ENCODE measurements around the gene PTGFRN.
"Not testable (repeated sequence)": the region's sequence is repeated elsewhere in the genome, so short reads cannot be mapped to it uniquely, and the experiment has no call there.

PTGFRN gene

GRCh38 chr1:116874733-116875249 is 34.9 kb upstream of the PTGFRN start:
- 96 to 100% methylated on average over 6 of the region's 6 CpGs for WGBS, 2 experiments (ENCODE audit: insufficient coverage in 2 of 2)
- Histone ChIP-seq H3K36me3 (ENCODE audit: control insufficient read depth, insufficient read depth, low read length) (no peaks in the 10 kb centered on the region), H3K9me3 (ENCODE audit: control insufficient read depth, low read length) (no peaks in the 10 kb centered on the region), H3K27ac (ENCODE audit: low read depth, low read length, severe bottlenecking) (no peak overlapping the region), H3K4me1 (ENCODE audit: control insufficient read depth, insufficient read depth, low read length, poor library complexity, severe bottlenecking) (peaks cover 21% of the 10 kb centered on the region), H3K4me3 (ENCODE audit: extremely low read depth, insufficient read depth, low read length, poor library complexity, severe bottlenecking) (no peak overlapping the region)

DNA sequence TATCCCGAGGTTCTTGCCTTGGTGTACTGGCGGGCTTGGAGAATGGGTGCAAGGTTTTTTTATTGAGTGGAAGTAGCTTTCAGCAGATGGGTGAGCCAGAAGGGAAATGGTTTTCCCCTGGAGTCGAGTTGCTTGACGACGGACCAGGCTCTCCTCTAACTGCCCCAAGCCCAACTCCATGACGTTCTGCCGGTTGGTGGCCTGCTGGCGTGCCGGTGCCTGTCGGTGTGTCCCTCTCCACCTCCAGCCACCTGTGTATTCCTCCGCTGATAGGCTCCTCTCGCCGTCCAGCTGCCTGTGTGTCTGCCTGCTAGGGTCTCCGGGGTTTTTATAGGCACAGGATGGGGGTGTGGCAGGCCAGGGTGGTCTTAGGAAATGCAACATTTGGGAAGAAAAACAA is 34.3 kb upstream of the PTGFRN start:
- Histone ChIP-seq H3K9me3 (ENCODE audit: control insufficient read depth, low read length) (no peaks in the 10 kb centered on the region), H3K4me3 (ENCODE audit: extremely low read depth, insufficient read depth, low read length, poor library complexity, severe bottlenecking) (no peak overlapping the region), H3K36me3 (ENCODE audit: control insufficient read depth, insufficient read depth, low read length) (no peaks in the 10 kb centered on the region), H3K4me1 (ENCODE audit: control insufficient read depth, insufficient read depth, low read length, poor library complexity, severe bottlenecking) (peaks cover 24% of the 10 kb centered on the region), H3K27ac (ENCODE audit: low read depth, low read length, severe bottlenecking) (no peak overlapping the region)
- WGBS, 2 experiments (ENCODE audit: insufficient coverage in 2 of 2), result 85 to 89% methylated on average over 5 to 10 of the region's 14 CpGs

DNA sequence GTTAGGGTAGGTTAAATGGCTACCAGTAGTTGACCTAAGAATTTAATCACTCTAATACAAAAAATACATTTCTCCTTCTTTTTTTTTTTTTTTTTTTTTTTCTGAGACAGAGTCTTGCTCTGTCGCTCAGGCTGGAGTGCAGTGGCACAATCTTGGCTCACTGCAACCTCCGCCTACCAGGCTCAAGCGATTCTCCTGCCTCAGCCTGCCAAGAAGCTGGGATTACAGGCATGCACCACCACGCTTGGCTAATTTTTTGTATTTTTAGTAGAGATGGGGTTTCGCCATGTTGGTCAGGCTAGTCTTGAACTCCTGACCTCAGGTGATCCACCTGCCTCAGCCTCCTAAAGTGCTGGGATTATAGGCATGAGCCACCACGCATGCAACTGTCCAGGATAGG is 33.8 kb upstream of the PTGFRN start:
- peaks cover 24% of the 10 kb centered on the region for H3K4me1 ChIP-seq (ENCODE audit: control insufficient read depth, insufficient read depth, low read length, poor library complexity, severe bottlenecking)
- H3K4me3 ChIP-seq (ENCODE audit: extremely low read depth, insufficient read depth, low read length, poor library complexity, severe bottlenecking); H3K27ac ChIP-seq (ENCODE audit: low read depth, low read length, severe bottlenecking); H3K9me3 ChIP-seq (ENCODE audit: control insufficient read depth, low read length); H3K36me3 ChIP-seq (ENCODE audit: control insufficient read depth, insufficient read depth, low read length): not testable (repeated sequence)
- WGBS, 2 experiments (ENCODE audit: insufficient coverage in 2 of 2), result 77 to 98% methylated on average over 2 to 6 of the region's 6 CpGs

GRCh38 chr1:116877141-116877818 is 32.4 kb upstream of the PTGFRN start:
- H3K4me3 ChIP-seq (ENCODE audit: extremely low read depth, insufficient read depth, low read length, poor library complexity, severe bottlenecking), result no peak overlapping the region
- H3K4me1 ChIP-seq (ENCODE audit: control insufficient read depth, insufficient read depth, low read length, poor library complexity, severe bottlenecking), result peaks cover 24% of the 10 kb centered on the region
- no peaks in the 10 kb centered on the region for H3K9me3 ChIP-seq (ENCODE audit: control insufficient read depth, low read length)
- H3K27ac ChIP-seq (ENCODE audit: low read depth, low read length, severe bottlenecking), result peak overlapping the region; percentile 90
- no peaks in the 10 kb centered on the region for H3K36me3 ChIP-seq (ENCODE audit: control insufficient read depth, insufficient read depth, low read length)
- WGBS, 2 experiments (ENCODE audit: insufficient coverage in 2 of 2), result 76 to 92% methylated on average over 2 of the region's 2 CpGs

DNA sequence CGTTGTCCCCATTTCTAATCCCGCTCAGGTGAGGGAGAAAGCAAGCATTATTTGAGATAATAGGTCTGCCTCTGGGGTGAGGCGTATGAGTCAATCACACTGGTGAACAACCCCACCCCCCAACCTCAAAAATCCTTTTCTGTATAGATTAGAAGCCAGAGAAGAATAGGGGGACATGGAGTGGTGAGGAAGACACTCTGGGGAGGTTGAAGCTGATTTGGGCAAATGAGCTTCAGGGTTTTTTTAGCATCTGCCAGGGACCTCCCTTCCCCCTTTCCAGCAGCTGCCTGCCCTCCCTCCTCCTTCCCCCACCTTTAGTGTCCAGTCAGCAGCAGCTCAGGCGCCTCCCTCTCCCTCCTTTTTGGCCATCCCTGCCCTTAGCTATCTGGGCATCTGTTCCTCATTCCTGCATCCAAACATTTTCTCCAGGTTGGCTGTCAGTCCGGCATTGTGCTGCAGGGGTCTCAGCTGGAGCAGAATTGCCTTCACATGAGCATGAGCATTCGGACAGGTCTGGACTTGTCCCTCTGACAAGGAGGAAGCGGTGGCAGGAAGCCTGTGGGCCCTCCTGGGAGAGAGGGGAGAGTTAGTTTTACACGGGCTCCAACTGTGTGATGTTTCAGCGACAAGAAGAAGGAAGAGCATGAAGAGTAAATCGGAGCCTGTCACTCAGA is 30.8 kb upstream of the PTGFRN start:
- Histone ChIP-seq H3K27ac (ENCODE audit: low read depth, low read length, severe bottlenecking) (peak overlapping the region; percentile 90), H3K4me3 (ENCODE audit: extremely low read depth, insufficient read depth, low read length, poor library complexity, severe bottlenecking) (peak overlapping the region; percentile 23), H3K4me1 (ENCODE audit: control insufficient read depth, insufficient read depth, low read length, poor library complexity, severe bottlenecking) (peaks cover 23% of the 10 kb centered on the region), H3K36me3 (ENCODE audit: control insufficient read depth, insufficient read depth, low read length) (no peaks in the 10 kb centered on the region), H3K9me3 (ENCODE audit: control insufficient read depth, low read length) (no peaks in the 10 kb centered on the region)
- WGBS, 2 experiments (ENCODE audit: insufficient coverage in 2 of 2), result 22 to 41% methylated on average over 5 to 6 of the region's 10 CpGs

DNA sequence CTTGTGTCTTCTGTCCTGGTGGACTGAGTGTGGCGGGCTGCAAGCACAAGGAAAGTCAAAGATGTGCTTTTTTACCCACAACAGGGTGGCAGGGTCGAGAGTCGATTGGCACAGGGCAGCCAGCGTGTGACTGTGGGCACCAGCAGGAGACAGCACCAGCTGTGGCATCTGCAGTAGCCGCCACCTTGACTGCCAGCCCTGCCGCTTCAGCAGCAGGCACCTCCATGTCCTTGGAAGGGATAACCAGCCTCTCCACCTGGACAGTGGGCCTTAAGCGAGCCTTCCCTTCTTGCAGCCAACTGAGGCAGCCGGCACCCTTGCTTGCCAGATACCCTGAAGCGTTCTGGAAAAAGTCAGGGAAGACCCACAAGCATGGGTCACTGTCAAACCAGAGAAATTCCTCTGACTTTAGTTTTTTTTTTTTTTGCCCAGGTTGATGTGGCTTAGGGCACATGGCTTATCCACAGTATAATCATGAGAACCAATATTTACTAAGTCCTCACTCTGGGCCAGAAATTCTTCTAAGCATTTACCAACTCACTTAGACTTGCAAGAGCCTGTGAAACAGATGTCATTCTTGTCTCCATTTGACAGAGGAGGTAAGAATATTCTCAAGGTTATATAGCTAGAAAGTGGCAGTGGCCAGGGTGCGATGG is 30.1 kb upstream of the PTGFRN start:
- H3K36me3 ChIP-seq (ENCODE audit: control insufficient read depth, insufficient read depth, low read length), result no peaks in the 10 kb centered on the region
- H3K27ac ChIP-seq (ENCODE audit: low read depth, low read length, severe bottlenecking), result peak overlapping the region; percentile 90
- peaks cover 20% of the 10 kb centered on the region for H3K4me1 ChIP-seq (ENCODE audit: control insufficient read depth, insufficient read depth, low read length, poor library complexity, severe bottlenecking)
- no peaks in the 10 kb centered on the region for H3K9me3 ChIP-seq (ENCODE audit: control insufficient read depth, low read length)
- peak overlapping the region; percentile 3 for H3K4me3 ChIP-seq (ENCODE audit: extremely low read depth, insufficient read depth, low read length, poor library complexity, severe bottlenecking)
- WGBS, 2 experiments (ENCODE audit: insufficient coverage in 2 of 2), result 90 to 94% methylated on average over 10 of the region's 10 CpGs

- H3K9me3 ChIP-seq (ENCODE audit: control insufficient read depth, low read length), result no peaks in the 10 kb centered on the region
- WGBS, 2 experiments (ENCODE audit: insufficient coverage in 2 of 2), result 85 to 100% methylated on average over 2 of the region's 5 CpGs
- H3K36me3 ChIP-seq (ENCODE audit: control insufficient read depth, insufficient read depth, low read length), result no peaks in the 10 kb centered on the region
- no peak overlapping the region for H3K4me3 ChIP-seq (ENCODE audit: extremely low read depth, insufficient read depth, low read length, poor library complexity, severe bottlenecking)
- H3K4me1 ChIP-seq (ENCODE audit: control insufficient read depth, insufficient read depth, low read length, poor library complexity, severe bottlenecking), result peaks cover 20% of the 10 kb centered on the region
- H3K27ac ChIP-seq (ENCODE audit: low read depth, low read length, severe bottlenecking), result no peak overlapping the region
These were observed 28.8 kb upstream of the PTGFRN start for GRCh38 chr1:116880917-116881316.

GRCh38 chr1:116881879-116882520 is 27.7 kb upstream of the PTGFRN start:
- Histone ChIP-seq H3K4me3 (ENCODE audit: extremely low read depth, insufficient read depth, low read length, poor library complexity, severe bottlenecking) (no peak overlapping the region), H3K4me1 (ENCODE audit: control insufficient read depth, insufficient read depth, low read length, poor library complexity, severe bottlenecking) (peaks cover 24% of the 10 kb centered on the region), H3K27ac (ENCODE audit: low read depth, low read length, severe bottlenecking) (no peak overlapping the region), H3K9me3 (ENCODE audit: control insufficient read depth, low read length) (no peaks in the 10 kb centered on the region), H3K36me3 (ENCODE audit: control insufficient read depth, insufficient read depth, low read length) (no peaks in the 10 kb centered on the region)
- WGBS, 2 experiments (ENCODE audit: insufficient coverage in 2 of 2), result 69 to 91% methylated on average over 6 to 8 of the region's 9 CpGs

GRCh38 chr1:116882866-116883265 is 26.9 kb upstream of the PTGFRN start:
- no peaks in the 10 kb centered on the region for H3K36me3 ChIP-seq (ENCODE audit: control insufficient read depth, insufficient read depth, low read length)
- no peak overlapping the region for H3K27ac ChIP-seq (ENCODE audit: low read depth, low read length, severe bottlenecking)
- H3K4me3 ChIP-seq (ENCODE audit: extremely low read depth, insufficient read depth, low read length, poor library complexity, severe bottlenecking), result no peak overlapping the region
- peaks cover 16% of the 10 kb centered on the region for H3K4me1 ChIP-seq (ENCODE audit: control insufficient read depth, insufficient read depth, low read length, poor library complexity, severe bottlenecking)
- no peaks in the 10 kb centered on the region for H3K9me3 ChIP-seq (ENCODE audit: control insufficient read depth, low read length)
- WGBS, 2 experiments (ENCODE audit: insufficient coverage in 2 of 2), result 96 to 100% methylated on average over 4 of the region's 4 CpGs

- no peaks in the 10 kb centered on the region for H3K9me3 ChIP-seq (ENCODE audit: control insufficient read depth, low read length)
- H3K27ac ChIP-seq (ENCODE audit: low read depth, low read length, severe bottlenecking), result no peak overlapping the region
- H3K4me1 ChIP-seq (ENCODE audit: control insufficient read depth, insufficient read depth, low read length, poor library complexity, severe bottlenecking), result peaks cover 5% of the 10 kb centered on the region
- no peak overlapping the region for H3K4me3 ChIP-seq (ENCODE audit: extremely low read depth, insufficient read depth, low read length, poor library complexity, severe bottlenecking)
- no peaks in the 10 kb centered on the region for H3K36me3 ChIP-seq (ENCODE audit: control insufficient read depth, insufficient read depth, low read length)
- no CpG with 5 or more reads among the region's 1 CpG for WGBS, 2 experiments (ENCODE audit: insufficient coverage in 2 of 2)
These were observed 23.3 kb upstream of the PTGFRN start for GRCh38 chr1:116886291-116886878.

Measured in mesodermal cell (in vitro differentiated cells).